Activated CD4-positive, alpha-beta T cell treated with anti-CD3 and anti-CD28 coated beads for 36 hours (primary cell): ENCODE measurements around the gene ZNF280B. TPM values are rescaled to one million over a fixed set of nuclear protein-coding genes. Genes with fewer than 3 reads are reported as not detected.

Experiments
- ATAC-seq: fragments of 200-7000 bp; cut with Tn5 transposase; one replicate; pipeline ENCODE4 v1.10.0; 2021; ENCODE audit warnings: mild to moderate bottlenecking, moderate library complexity
- CTCF ChIA-PET: fragments of 350-600 bp; sonication (Branson Sonifier 250); formaldehyde crosslinking; loops from one replicate; lab custom pipeline; 2021; ENCODE audit warnings: antibody characterized with exemption; lab: Charles Lee
- POLR2A ChIA-PET: fragments of 350-600 bp; sonication (Branson Sonifier 250); formaldehyde crosslinking; loops from one replicate; lab custom pipeline; 2021; ENCODE audit warnings: antibody characterized with exemption, inconsistent platforms; lab: Charles Lee
- DNase-seq: peaks from one replicate; pipeline ENCODE4 v3.0.0-alpha.2; 2020
- H3K27ac Mint-ChIP-seq: one replicate; pipeline ENCODE4 v1.8.0; 2021; ENCODE audit warnings: mixed read lengths
- H3K27me3 Mint-ChIP-seq: one replicate; pipeline ENCODE4 v1.8.0; 2021; ENCODE audit warnings: mixed read lengths
- H3K36me3 Mint-ChIP-seq: one replicate; pipeline ENCODE4 v1.8.0; 2021; ENCODE audit warnings: low read depth, mixed read lengths
- H3K4me1 Mint-ChIP-seq: one replicate; pipeline ENCODE4 v1.8.0; 2021; ENCODE audit warnings: mixed read lengths
- H3K4me3 Mint-ChIP-seq: one replicate; pipeline ENCODE4 v1.8.0; 2021; ENCODE audit warnings: mild to moderate bottlenecking, moderate library complexity, mixed read lengths
- H3K9me3 Mint-ChIP-seq: one replicate; pipeline ENCODE4 v1.8.0; 2021; ENCODE audit warnings: low read depth, mixed read lengths
- intact Hi-C, 2 experiments: fragments of 100-400 bp; cut with DNase I in 1 of 2; cut with micrococcal nuclease in 1 of 2; formaldehyde crosslinking; loops; one replicate each; pipeline versions ENCODE4 v1.14.2 to v1.15.1; 2022 to 2024; cut with DNase I, micrococcal nuclease
- total RNA-seq, 2 experiments: library from RNA; stranded (reverse); gene quantifications; one replicate each; pipeline ENCODE4 v1.2.3, GENCODE V29; 2021

The ZNF280B gene
- 1 to 10 TPM; 2.5 to 3.7 TPM for total RNA-seq

GRCh38 chr22:22508274-22509176 lies at the start of gene ZNF280B:
ZNF280B (minus strand) TSS chr22:22508742; CDS start chr22:22489398, 19,344 bp downstream.
- peak; percentile 92 for DNase-seq
- Mint-ChIP-seq H3K9me3 (peaks cover 3% of the 10 kb centered on the region), H3K4me1 (peaks cover 8% of the 10 kb centered on the region), H3K27ac (peak within 1 kb of the TSS; percentile 53), H3K27me3 (peaks cover 4% of the 10 kb centered on the region), H3K4me3 (peak within 1 kb of the TSS; percentile 79), H3K36me3 (peaks cover 21% of the 10 kb centered on the region)
- peak; percentile 100 for ATAC-seq
- intact Hi-C loops, result loop anchor here in 1 of 2 experiments (5.0 kb wide), 1 partner anchor 296 kb away; no protein-coding TSS in a partner anchor
- ChIA-PET CTCF (interaction anchor here (0.6 to 2.1 kb wide), 21 partner anchors 9 to 611 kb away, joined by 3 to 9 read pairs (median 3); partner anchors contain the start of genes PRAME and ZNF280A), POLR2A (interaction anchor here (0.5 to 0.6 kb wide), 2 partner anchors 24 to 114 kb away, joined by 3 read pairs; no protein-coding TSS in a partner anchor)

- ChIA-PET POLR2A (no interaction called here), CTCF (no interaction called here)
- Mint-ChIP-seq H3K27ac (no peak overlapping the region), H3K9me3 (no peaks in the 10 kb centered on the region), H3K27me3 (no peaks in the 10 kb centered on the region), H3K4me1 (peaks cover 5% of the 10 kb centered on the region), H3K36me3 (no peaks in the 10 kb centered on the region), H3K4me3 (no peak overlapping the region)
- DNase-seq (no peak), ATAC-seq (no peak)
- intact Hi-C loops, result loop anchor here in 1 of 2 experiments (10.0 kb wide), 1 partner anchor 92 kb away; no protein-coding TSS in a partner anchor
Measured at GRCh38 chr22:22556995-22557925, 48.7 kb upstream of the ZNF280B start.

- Mint-ChIP-seq H3K27ac (no peak overlapping the region), H3K4me1 (peaks cover 5% of the 10 kb centered on the region), H3K9me3 (no peaks in the 10 kb centered on the region), H3K36me3 (no peaks in the 10 kb centered on the region), H3K27me3 (no peaks in the 10 kb centered on the region), H3K4me3 (no peak overlapping the region)
- ChIA-PET CTCF (no interaction called here), POLR2A (no interaction called here)
- no peak for DNase-seq
- ATAC-seq, result no peak
- intact Hi-C loops, result loop anchor here in 1 of 2 experiments (10.0 kb wide), 1 partner anchor 92 kb away; no protein-coding TSS in a partner anchor
Measured at GRCh38 chr22:22556578-22556977, 48.0 kb upstream of the ZNF280B start.

- no peaks in the 10 kb centered on the region for H3K9me3 Mint-ChIP-seq
- ChIA-PET CTCF (no interaction called here), POLR2A (no interaction called here)
- ATAC-seq (no peak), DNase-seq (no peak)
- H3K4me1 Mint-ChIP-seq, result peaks cover 5% of the 10 kb centered on the region
- no peaks in the 10 kb centered on the region for H3K27me3 Mint-ChIP-seq
- H3K27ac Mint-ChIP-seq, result no peak overlapping the region
- no peaks in the 10 kb centered on the region for H3K36me3 Mint-ChIP-seq
- no peak overlapping the region for H3K4me3 Mint-ChIP-seq
- intact Hi-C loops, result loop anchor here in 1 of 2 experiments (10.0 kb wide), 1 partner anchor 91 kb away; no protein-coding TSS in a partner anchor
Measured at GRCh38 chr22:22555596-22555995, 47.1 kb upstream of the ZNF280B start.

GRCh38 chr22:22554587-22555284 lies 46.2 kb upstream of the ZNF280B start:
- ATAC-seq (no peak), DNase-seq (no peak)
- no peaks in the 10 kb centered on the region for H3K9me3 Mint-ChIP-seq
- peaks cover 5% of the 10 kb centered on the region for H3K4me1 Mint-ChIP-seq
- no peaks in the 10 kb centered on the region for H3K36me3 Mint-ChIP-seq
- POLR2A ChIA-PET, result no interaction called here
- H3K27me3 Mint-ChIP-seq, result no peaks in the 10 kb centered on the region
- intact Hi-C loops, result loop anchor here in 1 of 2 experiments (10.0 kb wide), 1 partner anchor 90 kb away; no protein-coding TSS in a partner anchor
- CTCF ChIA-PET, result interaction anchor here (0.7 to 1.5 kb wide), 5 partner anchors 22 to 549 kb away, joined by 3 to 8 read pairs (median 3); no protein-coding TSS in a partner anchor
- H3K4me3 Mint-ChIP-seq, result no peak overlapping the region
- H3K27ac Mint-ChIP-seq, result no peak overlapping the region

- intact Hi-C loops, result loop anchor here in 1 of 2 experiments (10.0 kb wide), 1 partner anchor 89 kb away; no protein-coding TSS in a partner anchor
- peaks cover 1% of the 10 kb centered on the region for H3K4me1 Mint-ChIP-seq
- ChIA-PET POLR2A (no interaction called here), CTCF (interaction anchor here (0.7 to 1.5 kb wide), 5 partner anchors 21 to 550 kb away, joined by 3 to 8 read pairs (median 3); no protein-coding TSS in a partner anchor)
- no peak for ATAC-seq
- no peak overlapping the region for H3K27ac Mint-ChIP-seq
- no peak overlapping the region for H3K4me3 Mint-ChIP-seq
- H3K27me3 Mint-ChIP-seq, result no peaks in the 10 kb centered on the region
- no peaks in the 10 kb centered on the region for H3K9me3 Mint-ChIP-seq
- H3K36me3 Mint-ChIP-seq, result no peaks in the 10 kb centered on the region
- DNase-seq, result no peak
Measured at GRCh38 chr22:22553735-22554586, 45.4 kb upstream of the ZNF280B start.

GRCh38 chr22:22553141-22553540 lies 44.6 kb upstream of the ZNF280B start:
- no peak for DNase-seq
- Mint-ChIP-seq H3K4me3 (no peak overlapping the region), H3K36me3 (no peaks in the 10 kb centered on the region), H3K27me3 (no peaks in the 10 kb centered on the region), H3K9me3 (no peaks in the 10 kb centered on the region), H3K4me1 (no peaks in the 10 kb centered on the region), H3K27ac (no peak overlapping the region)
- CTCF ChIA-PET, result interaction anchor here (0.8 kb wide), 1 partner anchor 342 kb away, joined by 5 read pairs; no protein-coding TSS in a partner anchor
- no peak for ATAC-seq
- intact Hi-C loops, result loop anchor here in 1 of 2 experiments (10.0 kb wide), 1 partner anchor 88 kb away; no protein-coding TSS in a partner anchor
- POLR2A ChIA-PET, result no interaction called here

GRCh38 chr22:22552630-22553029 lies 44.1 kb upstream of the ZNF280B start:
- H3K9me3 Mint-ChIP-seq, result no peaks in the 10 kb centered on the region
- no peaks in the 10 kb centered on the region for H3K27me3 Mint-ChIP-seq
- no peak overlapping the region for H3K27ac Mint-ChIP-seq
- no peak overlapping the region for H3K4me3 Mint-ChIP-seq
- ATAC-seq (no peak), DNase-seq (no peak)
- intact Hi-C loops, result loop anchor here in 1 of 2 experiments (10.0 kb wide), 1 partner anchor 88 kb away; no protein-coding TSS in a partner anchor
- ChIA-PET CTCF (interaction anchor here (0.8 kb wide), 1 partner anchor 342 kb away, joined by 5 read pairs; no protein-coding TSS in a partner anchor), POLR2A (no interaction called here)
- H3K36me3 Mint-ChIP-seq, result no peaks in the 10 kb centered on the region
- no peaks in the 10 kb centered on the region for H3K4me1 Mint-ChIP-seq

GRCh38 chr22:22550789-22551434 lies 42.4 kb upstream of the ZNF280B start:
- ChIA-PET POLR2A (no interaction called here), CTCF (interaction anchor here (1.1 to 1.4 kb wide), 2 partner anchors 9 to 37 kb away, joined by 3 to 5 read pairs; partner anchors contain the start of gene PRAME)
- H3K4me1 Mint-ChIP-seq, result no peaks in the 10 kb centered on the region
- H3K9me3 Mint-ChIP-seq, result no peaks in the 10 kb centered on the region
- no peaks in the 10 kb centered on the region for H3K27me3 Mint-ChIP-seq
- no peak overlapping the region for H3K27ac Mint-ChIP-seq
- intact Hi-C loops, result loop anchor here in 1 of 2 experiments (10.0 kb wide), 1 partner anchor 86 kb away; no protein-coding TSS in a partner anchor
- no peak for ATAC-seq
- DNase-seq, result no peak
- H3K36me3 Mint-ChIP-seq, result no peaks in the 10 kb centered on the region
- H3K4me3 Mint-ChIP-seq, result no peak overlapping the region
